Neural progenitor cell (in vitro differentiated cells): ENCODE measurements around the gene LRP1B.

Experiments used
- CTCF ChIP-seq: fragments of 200-600 bp; sonication (generic); IDR thresholded peaks from 2 replicates; pipeline ENCODE4 v1.5.1; 2017; ENCODE audit warnings: antibody characterized with exemption, mild to moderate bottlenecking
- EZH2 ChIP-seq: fragments of 200-600 bp; sonication (generic); IDR thresholded peaks from 2 replicates; pipeline ENCODE4 v1.6.1; 2017; ENCODE audit warnings: antibody characterized with exemption, mild to moderate bottlenecking, moderate library complexity
- EZH2phosphoT487 ChIP-seq: fragments of 200-600 bp; sonication (generic); IDR thresholded peaks from 2 replicates; pipeline ENCODE4 v1.6.1; 2017; ENCODE audit warnings: antibody characterized with exemption

- TF ChIP-seq CTCF (no peak), EZH2 (no peak), EZH2phosphoT487 (no peak)
Observed at GRCh38 chr2:141957827-141958450, 172.9 kb downstream of the LRP1B start.
